ENCODE results near the gene RCBTB2.
A peak's percentile ranks its signal among the peaks of the same experiment; 100 is the strongest.

Gene RCBTB2

DNA sequence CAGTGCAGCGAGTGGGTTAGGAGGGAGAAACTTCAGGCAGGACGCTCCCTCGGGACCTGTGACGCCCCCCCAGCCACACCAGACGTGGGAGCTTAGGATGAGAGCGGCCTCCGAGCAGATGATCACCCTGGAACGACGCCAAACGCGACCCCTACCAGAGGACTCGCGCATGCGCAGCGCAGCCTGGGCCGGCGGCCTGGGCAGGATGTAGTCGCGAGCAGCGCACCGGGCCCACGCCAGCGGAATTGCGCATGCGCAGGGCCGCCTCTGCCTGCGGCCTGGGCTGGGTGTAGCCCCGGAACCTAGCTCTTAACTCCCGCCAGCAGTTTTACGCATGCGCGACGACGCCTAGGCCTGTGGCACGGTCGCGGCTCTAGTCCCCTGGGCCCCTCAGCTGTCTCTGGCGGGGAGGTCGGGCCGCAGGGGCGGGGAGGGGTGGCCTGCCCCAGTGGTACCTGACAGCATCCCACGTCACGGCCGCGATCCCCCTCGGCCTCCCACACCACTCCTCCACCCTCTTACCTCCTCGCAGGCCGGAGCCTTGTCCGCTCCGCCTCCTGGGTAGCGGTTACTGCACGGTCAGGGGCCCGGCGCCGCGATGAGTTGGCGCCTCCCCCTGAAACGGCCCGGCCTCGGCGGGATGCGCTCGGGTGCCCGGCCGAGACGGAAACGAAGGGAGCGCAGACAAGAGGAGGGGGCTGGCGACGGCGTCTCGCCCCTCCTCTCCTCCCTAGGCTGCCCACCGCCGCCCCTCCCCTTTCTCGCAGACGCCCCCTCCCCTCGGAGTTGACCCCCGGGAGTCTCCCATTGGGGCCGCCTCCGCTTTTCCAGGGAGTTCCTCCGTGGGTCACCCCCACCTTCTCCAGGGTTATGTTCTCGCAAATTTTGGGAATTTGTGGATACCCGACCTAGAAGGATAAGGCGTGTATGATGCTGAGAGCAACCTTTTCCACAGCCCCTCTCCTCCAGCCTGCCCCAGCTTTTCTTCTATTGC, at the start of gene RCBTB2 (continued):
- TF ChIP-seq, protein P1, sequence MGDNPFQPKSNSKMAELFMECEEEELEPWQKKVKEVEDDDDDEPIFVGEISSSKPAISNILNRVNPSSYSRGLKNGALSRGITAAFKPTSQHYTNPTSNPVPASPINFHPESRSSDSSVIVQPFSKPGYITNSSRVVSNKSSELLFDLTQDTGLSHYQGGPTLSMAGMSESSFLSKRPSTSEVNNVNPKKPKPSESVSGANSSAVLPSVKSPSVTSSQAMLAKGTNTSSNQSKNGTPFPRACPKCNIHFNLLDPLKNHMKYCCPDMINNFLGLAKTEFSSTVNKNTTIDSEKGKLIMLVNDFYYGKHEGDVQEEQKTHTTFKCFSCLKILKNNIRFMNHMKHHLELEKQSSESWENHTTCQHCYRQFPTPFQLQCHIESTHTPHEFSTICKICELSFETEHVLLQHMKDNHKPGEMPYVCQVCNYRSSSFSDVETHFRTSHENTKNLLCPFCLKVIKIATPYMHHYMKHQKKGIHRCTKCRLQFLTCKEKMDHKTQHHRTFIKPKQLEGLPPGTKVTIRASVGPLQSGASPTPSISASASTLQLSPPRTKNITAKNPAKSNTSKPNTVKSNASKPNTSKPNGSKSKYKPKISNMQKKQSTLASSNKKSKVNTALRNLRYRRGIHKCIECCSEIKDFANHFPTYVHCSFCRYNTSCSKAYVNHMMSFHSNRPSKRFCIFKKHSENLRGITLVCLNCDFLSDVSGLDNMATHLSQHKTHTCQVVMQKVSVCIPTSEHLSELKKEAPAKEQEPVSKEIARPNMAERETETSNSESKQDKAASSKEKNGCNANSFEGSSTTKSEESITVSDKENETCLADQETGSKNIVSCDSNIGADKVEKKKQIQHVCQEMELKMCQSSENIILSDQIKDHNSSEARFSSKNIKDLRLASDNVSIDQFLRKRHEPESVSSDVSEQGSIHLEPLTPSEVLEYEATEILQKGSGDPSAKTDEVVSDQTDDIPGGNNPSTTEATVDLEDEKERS (tag by site-specific recombination; IDR thresholded peaks at IDR 0.05) = peak; percentile 82; the same call in 1 of the 2 replicates
- TF ChIP-seq ZBTB1 (tag by site-specific recombination; IDR thresholded peaks at IDR 0.05) = no peak
- peak; percentile 56 for TF ChIP-seq ZBTB7A (tag by site-specific recombination; IDR thresholded peaks at IDR 0.05; ENCODE audit: low read depth)
- peak; percentile 77 for TF ChIP-seq ZEB2 (tag by site-specific recombination; IDR thresholded peaks at IDR 0.05)
- no peak for TF ChIP-seq ZNF133 (tag by site-specific recombination; IDR thresholded peaks at IDR 0.05)
- 0 out of 2 replicates have a peak, but pooled peaks have one; percentile 42 for TF ChIP-seq ZSCAN23 (tag by site-specific recombination; IDR thresholded peaks at IDR 0.05)
- TF ChIP-seq ZNF24 (tag by site-specific recombination; IDR thresholded peaks at IDR 0.05) = peak; percentile 78; the same call in 1 of the 2 replicates
- TF ChIP-seq, protein P2, sequence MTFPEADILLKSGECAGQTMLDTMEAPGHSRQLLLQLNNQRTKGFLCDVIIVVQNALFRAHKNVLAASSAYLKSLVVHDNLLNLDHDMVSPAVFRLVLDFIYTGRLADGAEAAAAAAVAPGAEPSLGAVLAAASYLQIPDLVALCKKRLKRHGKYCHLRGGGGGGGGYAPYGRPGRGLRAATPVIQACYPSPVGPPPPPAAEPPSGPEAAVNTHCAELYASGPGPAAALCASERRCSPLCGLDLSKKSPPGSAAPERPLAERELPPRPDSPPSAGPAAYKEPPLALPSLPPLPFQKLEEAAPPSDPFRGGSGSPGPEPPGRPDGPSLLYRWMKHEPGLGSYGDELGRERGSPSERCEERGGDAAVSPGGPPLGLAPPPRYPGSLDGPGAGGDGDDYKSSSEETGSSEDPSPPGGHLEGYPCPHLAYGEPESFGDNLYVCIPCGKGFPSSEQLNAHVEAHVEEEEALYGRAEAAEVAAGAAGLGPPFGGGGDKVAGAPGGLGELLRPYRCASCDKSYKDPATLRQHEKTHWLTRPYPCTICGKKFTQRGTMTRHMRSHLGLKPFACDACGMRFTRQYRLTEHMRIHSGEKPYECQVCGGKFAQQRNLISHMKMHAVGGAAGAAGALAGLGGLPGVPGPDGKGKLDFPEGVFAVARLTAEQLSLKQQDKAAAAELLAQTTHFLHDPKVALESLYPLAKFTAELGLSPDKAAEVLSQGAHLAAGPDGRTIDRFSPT (tag by site-specific recombination; IDR thresholded peaks at IDR 0.05) = peak; percentile 87
- TF ChIP-seq, protein P3, sequence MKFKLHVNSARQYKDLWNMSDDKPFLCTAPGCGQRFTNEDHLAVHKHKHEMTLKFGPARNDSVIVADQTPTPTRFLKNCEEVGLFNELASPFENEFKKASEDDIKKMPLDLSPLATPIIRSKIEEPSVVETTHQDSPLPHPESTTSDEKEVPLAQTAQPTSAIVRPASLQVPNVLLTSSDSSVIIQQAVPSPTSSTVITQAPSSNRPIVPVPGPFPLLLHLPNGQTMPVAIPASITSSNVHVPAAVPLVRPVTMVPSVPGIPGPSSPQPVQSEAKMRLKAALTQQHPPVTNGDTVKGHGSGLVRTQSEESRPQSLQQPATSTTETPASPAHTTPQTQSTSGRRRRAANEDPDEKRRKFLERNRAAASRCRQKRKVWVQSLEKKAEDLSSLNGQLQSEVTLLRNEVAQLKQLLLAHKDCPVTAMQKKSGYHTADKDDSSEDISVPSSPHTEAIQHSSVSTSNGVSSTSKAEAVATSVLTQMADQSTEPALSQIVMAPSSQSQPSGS (tag by site-specific recombination; IDR thresholded peaks at IDR 0.05; ENCODE audit: low read depth) = no peak
- TF ChIP-seq KLF8 (tag by site-specific recombination; IDR thresholded peaks at IDR 0.05) = peak; percentile 50; the same call in 1 of the 2 replicates
- TF ChIP-seq, protein P4, sequence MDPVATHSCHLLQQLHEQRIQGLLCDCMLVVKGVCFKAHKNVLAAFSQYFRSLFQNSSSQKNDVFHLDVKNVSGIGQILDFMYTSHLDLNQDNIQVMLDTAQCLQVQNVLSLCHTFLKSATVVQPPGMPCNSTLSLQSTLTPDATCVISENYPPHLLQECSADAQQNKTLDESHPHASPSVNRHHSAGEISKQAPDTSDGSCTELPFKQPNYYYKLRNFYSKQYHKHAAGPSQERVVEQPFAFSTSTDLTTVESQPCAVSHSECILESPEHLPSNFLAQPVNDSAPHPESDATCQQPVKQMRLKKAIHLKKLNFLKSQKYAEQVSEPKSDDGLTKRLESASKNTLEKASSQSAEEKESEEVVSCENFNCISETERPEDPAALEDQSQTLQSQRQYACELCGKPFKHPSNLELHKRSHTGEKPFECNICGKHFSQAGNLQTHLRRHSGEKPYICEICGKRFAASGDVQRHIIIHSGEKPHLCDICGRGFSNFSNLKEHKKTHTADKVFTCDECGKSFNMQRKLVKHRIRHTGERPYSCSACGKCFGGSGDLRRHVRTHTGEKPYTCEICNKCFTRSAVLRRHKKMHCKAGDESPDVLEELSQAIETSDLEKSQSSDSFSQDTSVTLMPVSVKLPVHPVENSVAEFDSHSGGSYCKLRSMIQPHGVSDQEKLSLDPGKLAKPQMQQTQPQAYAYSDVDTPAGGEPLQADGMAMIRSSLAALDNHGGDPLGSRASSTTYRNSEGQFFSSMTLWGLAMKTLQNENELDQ (tag by site-specific recombination; IDR thresholded peaks at IDR 0.05; ENCODE audit: low read depth) = no peak
- peak; percentile 84 for TF ChIP-seq ZNF629 (tag by site-specific recombination; IDR thresholded peaks at IDR 0.05)
- TF ChIP-seq, protein P5, sequence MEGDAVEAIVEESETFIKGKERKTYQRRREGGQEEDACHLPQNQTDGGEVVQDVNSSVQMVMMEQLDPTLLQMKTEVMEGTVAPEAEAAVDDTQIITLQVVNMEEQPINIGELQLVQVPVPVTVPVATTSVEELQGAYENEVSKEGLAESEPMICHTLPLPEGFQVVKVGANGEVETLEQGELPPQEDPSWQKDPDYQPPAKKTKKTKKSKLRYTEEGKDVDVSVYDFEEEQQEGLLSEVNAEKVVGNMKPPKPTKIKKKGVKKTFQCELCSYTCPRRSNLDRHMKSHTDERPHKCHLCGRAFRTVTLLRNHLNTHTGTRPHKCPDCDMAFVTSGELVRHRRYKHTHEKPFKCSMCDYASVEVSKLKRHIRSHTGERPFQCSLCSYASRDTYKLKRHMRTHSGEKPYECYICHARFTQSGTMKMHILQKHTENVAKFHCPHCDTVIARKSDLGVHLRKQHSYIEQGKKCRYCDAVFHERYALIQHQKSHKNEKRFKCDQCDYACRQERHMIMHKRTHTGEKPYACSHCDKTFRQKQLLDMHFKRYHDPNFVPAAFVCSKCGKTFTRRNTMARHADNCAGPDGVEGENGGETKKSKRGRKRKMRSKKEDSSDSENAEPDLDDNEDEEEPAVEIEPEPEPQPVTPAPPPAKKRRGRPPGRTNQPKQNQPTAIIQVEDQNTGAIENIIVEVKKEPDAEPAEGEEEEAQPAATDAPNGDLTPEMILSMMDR (tag by site-specific recombination; IDR thresholded peaks at IDR 0.05) = no peak
- peak; percentile 74 for TF ChIP-seq EGR2 (tag by site-specific recombination; IDR thresholded peaks at IDR 0.05; ENCODE audit: low read depth)
- TF ChIP-seq MZF1 (tag by site-specific recombination; IDR thresholded peaks at IDR 0.05; ENCODE audit: borderline replicate concordance) = no peak
- TF ChIP-seq, protein P6, sequence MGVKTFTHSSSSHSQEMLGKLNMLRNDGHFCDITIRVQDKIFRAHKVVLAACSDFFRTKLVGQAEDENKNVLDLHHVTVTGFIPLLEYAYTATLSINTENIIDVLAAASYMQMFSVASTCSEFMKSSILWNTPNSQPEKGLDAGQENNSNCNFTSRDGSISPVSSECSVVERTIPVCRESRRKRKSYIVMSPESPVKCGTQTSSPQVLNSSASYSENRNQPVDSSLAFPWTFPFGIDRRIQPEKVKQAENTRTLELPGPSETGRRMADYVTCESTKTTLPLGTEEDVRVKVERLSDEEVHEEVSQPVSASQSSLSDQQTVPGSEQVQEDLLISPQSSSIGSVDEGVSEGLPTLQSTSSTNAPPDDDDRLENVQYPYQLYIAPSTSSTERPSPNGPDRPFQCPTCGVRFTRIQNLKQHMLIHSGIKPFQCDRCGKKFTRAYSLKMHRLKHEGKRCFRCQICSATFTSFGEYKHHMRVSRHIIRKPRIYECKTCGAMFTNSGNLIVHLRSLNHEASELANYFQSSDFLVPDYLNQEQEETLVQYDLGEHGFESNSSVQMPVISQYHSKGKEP (tag by site-specific recombination; IDR thresholded peaks at IDR 0.05) = no peak
- TF ChIP-seq ZSCAN16 (tag by site-specific recombination; IDR thresholded peaks at IDR 0.05) = no peak
- TF ChIP-seq, protein P7, sequence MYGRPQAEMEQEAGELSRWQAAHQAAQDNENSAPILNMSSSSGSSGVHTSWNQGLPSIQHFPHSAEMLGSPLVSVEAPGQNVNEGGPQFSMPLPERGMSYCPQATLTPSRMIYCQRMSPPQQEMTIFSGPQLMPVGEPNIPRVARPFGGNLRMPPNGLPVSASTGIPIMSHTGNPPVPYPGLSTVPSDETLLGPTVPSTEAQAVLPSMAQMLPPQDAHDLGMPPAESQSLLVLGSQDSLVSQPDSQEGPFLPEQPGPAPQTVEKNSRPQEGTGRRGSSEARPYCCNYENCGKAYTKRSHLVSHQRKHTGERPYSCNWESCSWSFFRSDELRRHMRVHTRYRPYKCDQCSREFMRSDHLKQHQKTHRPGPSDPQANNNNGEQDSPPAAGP (tag by site-specific recombination; IDR thresholded peaks at IDR 0.05) = peak; percentile 70; the same call in 1 of the 2 replicates
- peak; percentile 82 for TF ChIP-seq SP2 (tag by site-specific recombination; IDR thresholded peaks at IDR 0.05)
- TF ChIP-seq KLF1 (tag by site-specific recombination; IDR thresholded peaks at IDR 0.05) = peak; percentile 66
- no peak; the same call in 1 of the 2 replicates for TF ChIP-seq ZNF561 (tag by site-specific recombination; IDR thresholded peaks at IDR 0.05; ENCODE audit: borderline replicate concordance)
- TF ChIP-seq ZNF202 (tag by site-specific recombination; IDR thresholded peaks at IDR 0.05; ENCODE audit: borderline replicate concordance) = no peak
- peak; percentile 65; the same call in 1 of the 2 replicates for TF ChIP-seq ZBTB17 (tag by site-specific recombination; IDR thresholded peaks at IDR 0.05)
